IPS-18c (cell line): Measurements from ENCODE around the gene BCKDK.
A peak's percentile ranks its signal among the peaks of the same experiment; 100 is the strongest.

Experiments used
- H3K4me3 ChIP-seq: 2 replicates; pipeline ENCODE4 v1.7.0; 2013; ENCODE audit warnings: low read depth, mild to moderate bottlenecking, low read length, moderate library complexity; ENCODE audit not compliant: insufficient read depth
- H3K9me3 ChIP-seq: one replicate; pipeline ENCODE4 v1.6.1; 2013; ENCODE audit warnings: mild to moderate bottlenecking, low read length, moderate library complexity; ENCODE audit not compliant: control insufficient read depth, insufficient read depth

Gene BCKDK

DNA sequence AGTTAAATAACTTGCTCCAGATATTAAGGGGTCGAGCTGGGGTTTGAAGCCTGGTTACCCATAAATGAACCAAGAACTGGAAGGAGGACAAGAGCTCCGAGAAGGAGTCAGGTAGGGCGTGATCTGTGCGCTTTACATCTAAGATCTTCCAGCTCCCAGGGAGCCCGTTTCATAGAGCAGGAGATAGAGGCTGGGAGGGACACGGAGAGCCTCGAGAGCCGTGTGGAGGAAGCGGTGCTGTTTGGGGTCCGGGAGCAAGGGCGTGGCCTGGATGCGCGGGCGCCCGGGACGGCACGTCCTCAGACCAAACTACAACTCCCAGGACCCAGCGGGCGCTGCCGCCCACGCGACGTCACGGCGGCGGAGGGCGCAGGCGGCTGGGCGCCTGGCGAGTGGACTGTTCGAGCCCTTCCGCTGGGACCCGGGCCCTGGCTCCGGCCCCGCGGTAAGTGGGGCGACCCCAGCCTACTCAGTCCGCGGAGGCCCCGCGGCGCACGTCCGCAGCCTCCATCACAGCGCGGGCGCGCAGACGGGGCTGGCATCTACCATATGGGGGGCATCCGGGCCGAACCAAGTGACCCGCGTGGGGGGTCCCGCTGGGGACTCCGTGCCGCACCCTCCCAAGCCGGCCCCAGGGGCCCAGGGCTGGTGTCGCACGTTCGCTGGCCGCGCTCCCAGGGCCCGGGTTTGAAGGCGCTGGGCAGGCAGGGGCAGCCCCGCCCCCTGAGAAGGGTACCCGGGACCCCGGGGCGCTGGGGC, at the start of gene BCKDK:
Gene BCKDK, plus strand, starts transcription at position 352 of the 759 bp plus-strand sequence. CDS start 838 bp downstream, outside the sequence.
- Histone ChIP-seq H3K9me3 (no peaks in the 10 kb centered on the region), H3K4me3 (peak within 1 kb of the TSS; percentile 93)

GRCh38 chr16:31061126-31061812, 46.9 kb upstream of the BCKDK start:
- H3K4me3 ChIP-seq = no peak overlapping the region

GRCh38 chr16:31061813-31062440, 46.3 kb upstream of the BCKDK start:
- Histone ChIP-seq H3K4me3 (no peak overlapping the region), H3K9me3 (no peaks in the 10 kb centered on the region)

More at GRCh38 chr16:31061126-31061812, 46.9 kb upstream of the BCKDK start:
- no peaks in the 10 kb centered on the region for H3K9me3 ChIP-seq

DNA sequence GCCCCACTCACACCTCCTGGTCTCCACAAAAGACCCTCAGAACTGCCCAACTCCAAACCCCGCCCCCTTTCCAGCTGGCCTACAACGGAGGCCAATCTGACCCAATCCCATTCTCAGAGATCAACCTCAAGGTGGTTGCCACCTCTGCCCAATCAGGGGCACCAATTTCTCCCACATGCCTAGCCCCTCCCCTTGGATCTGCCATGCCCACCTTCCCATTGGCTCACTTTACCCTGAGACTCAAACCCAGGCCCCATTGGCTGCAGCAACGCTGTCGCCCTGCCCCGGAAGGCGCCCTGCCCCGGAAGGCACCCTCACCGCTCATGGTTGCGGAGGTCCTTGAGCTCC, 44.7 kb upstream of the BCKDK start:
- Histone ChIP-seq H3K9me3 (no peaks in the 10 kb centered on the region), H3K4me3 (no peak overlapping the region)

DNA sequence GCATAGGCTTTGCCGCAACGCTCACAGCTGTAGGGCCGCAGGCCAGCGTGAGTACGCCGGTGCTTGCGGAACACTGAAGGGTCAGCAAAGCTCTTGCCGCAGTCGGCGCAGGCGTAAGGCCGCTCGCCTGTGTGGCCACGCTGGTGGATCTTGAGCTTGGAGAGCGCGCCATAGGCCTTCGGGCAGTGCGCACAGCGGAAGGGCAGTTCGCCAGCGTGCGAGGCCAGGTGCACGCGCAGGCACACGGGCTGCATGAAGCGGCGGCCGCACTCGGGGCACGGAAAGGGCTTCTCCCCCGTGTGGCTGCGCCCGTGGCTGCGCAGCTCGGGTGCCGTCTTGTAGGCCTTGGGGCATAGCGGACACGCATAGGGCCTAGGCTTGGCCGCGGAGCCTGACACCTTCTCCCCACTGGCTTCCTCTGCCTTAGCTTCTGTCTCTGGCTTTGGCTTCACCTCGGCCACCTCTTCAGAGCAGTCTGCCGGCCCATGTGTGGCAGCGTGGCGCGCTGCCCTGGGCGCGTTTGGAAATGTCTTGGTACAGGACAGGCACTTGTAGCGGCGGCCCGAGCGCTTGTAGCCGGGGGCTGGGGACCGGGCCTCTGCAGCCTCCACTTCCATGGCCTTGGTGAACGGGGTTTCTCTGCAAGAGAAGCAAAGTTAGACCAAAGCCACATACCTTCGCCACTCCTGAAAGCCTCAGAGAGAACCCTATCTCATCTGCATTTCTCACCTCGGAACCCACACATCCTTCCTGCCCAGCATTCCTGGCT, 44.2 kb upstream of the BCKDK start:
- Histone ChIP-seq H3K4me3 (no peak overlapping the region), H3K9me3 (no peaks in the 10 kb centered on the region)

- no peak overlapping the region for H3K4me3 ChIP-seq
Observed at GRCh38 chr16:31064882-31065461, 43.2 kb upstream of the BCKDK start.

GRCh38 chr16:31067342-31067741, 40.8 kb upstream of the BCKDK start:
- H3K4me3 ChIP-seq = no peak overlapping the region
- H3K9me3 ChIP-seq = no peaks in the 10 kb centered on the region

More at GRCh38 chr16:31064882-31065461, 43.2 kb upstream of the BCKDK start:
- no peaks in the 10 kb centered on the region for H3K9me3 ChIP-seq

DNA sequence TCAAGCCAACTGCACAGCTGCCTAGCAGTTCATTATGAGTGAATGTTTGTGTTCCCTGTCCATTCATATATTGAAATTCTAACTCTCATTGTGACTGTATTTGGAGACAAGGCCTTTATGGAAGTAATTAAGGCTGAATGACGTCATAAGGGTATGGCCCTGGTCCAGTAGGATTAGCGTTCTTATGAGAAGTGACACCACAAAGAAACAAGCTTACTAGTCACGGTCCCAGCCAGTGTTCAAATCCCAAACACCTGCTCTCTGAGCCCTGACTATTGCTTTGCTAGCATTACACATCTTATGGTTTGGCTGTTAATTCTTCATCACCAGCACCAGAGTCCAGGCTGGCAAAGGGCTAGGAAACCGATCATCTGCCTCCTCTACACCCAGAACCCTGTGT, 36.3 kb upstream of the BCKDK start:
- Histone ChIP-seq H3K9me3 (no peaks in the 10 kb centered on the region), H3K4me3 (peak overlapping the region; percentile 100; the same call in 1 of the 2 replicates)

DNA sequence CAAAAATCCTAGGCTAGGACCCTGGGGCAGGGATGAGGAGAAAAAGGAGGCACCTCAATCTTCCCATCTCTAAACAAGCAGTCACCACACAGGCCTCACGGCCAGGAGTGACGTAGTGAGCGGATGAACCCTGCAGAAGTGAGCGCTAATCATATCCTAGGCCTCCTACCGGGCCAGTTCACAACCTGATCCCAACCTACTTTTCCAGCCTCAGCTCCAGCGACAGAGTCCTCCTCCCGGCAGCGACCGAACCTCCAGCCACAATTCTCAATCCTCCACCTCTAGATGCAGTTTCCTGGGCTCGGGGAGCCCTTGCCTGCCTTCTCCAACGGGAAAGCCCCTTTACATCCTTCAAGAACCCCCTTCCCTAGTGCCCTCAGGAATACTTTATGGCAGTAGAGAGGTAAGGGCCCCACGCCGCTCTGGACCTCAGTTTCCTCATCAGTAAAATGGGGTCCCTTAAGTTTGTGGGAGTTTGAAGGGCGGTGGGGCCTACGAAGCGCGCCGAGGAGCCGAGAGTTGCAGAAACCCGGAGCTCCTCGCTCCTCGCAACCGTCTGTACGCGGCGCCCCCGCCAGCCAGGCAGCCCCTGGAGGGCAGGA, 35.5 kb upstream of the BCKDK start:
- Histone ChIP-seq H3K9me3 (no peaks in the 10 kb centered on the region), H3K4me3 (peak overlapping the region; percentile 100)

DNA sequence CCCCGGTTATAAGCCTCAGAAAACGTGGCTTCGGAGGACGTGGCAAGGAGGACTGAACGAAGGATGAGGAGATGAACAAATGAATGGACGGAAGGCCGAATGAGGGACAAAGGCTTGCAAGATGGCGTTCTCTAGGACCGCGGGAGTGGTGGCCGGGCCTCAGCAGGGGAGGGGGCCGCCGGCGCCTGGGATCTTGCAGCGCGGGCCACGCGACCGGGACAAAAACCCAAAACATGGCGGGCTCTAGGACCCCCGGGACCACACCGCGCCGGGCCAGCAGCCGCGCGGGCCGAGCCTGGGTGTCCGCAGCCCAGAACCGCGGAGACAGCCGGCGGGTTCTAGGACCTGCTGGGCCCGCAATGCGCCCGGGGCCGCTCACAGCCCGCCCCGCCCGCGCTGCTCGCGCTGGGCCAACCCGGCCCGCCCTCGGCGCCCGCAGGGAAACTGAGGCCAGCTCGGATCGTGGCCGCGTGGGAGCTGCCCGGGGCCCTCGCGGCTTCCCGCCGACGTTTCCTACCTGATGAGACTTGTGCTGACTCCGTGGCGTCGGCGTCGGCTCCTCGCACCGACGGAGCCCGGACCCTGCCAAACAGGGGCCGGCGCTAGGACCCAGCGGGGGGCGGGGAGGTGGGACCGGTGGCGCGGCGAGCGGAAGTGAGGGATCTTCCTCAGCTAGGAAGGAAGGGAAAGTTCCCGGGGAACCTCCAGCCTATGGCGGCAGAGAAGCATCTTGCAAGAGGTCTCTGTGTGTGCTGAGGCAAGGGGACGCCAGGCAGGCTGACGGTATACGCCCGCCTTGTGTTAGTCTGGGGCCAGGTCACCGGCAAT, 34.8 kb upstream of the BCKDK start:
- Histone ChIP-seq H3K9me3 (no peaks in the 10 kb centered on the region), H3K4me3 (peak overlapping the region; percentile 100)

GRCh38 chr16:31073970-31074813, 34.0 kb upstream of the BCKDK start, which contains the start of the genes ZNF646 and ZNF668:
Gene ZNF646, plus strand, starts transcription at chr16:31074422. Its CDS starts 1,903 bp downstream, at chr16:31076325.
Gene ZNF668, minus strand, starts transcription at chr16:31074240. Its CDS starts 9,781 bp downstream, at chr16:31064459.
- H3K4me3 ChIP-seq = peak within 1 kb of the TSS; percentile 100
- H3K9me3 ChIP-seq = no peaks in the 10 kb centered on the region

DNA sequence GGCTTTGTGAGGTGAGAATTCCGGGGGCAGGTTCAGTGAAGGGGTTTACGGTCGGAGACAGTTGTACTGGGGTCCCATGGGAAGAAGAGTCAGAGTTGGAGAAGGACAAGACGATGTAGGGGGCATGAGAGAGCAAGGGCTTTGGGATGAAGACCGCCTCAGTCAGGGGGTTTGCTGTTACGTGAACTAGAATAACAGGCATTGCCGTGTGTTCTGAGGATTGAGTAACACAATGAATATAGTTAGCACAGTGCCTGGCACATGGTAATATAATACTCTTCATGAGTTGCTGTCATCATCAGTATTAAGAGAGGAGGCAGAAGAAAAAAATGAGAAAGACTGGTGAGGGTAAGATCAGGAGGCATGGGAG, 33.4 kb upstream of the BCKDK start:
- peak overlapping the region; percentile 100 for H3K4me3 ChIP-seq
- no peaks in the 10 kb centered on the region for H3K9me3 ChIP-seq

DNA sequence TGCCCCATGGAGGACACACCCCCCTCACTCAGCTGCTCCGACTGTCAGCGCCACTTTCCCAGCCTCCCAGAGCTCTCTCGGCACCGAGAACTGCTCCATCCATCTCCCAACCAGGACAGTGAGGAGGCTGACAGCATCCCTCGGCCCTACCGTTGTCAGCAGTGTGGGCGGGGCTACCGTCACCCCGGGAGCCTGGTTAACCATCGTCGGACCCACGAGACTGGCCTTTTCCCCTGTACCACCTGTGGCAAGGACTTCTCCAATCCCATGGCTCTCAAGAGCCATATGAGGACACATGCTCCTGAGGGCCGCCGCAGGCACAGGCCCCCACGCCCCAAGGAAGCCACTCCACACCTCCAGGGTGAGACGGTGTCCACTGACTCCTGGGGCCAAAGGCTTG, 31.9 kb upstream of the BCKDK start:
- Histone ChIP-seq H3K9me3 (no peaks in the 10 kb centered on the region), H3K4me3 (no peak overlapping the region)

- no peak overlapping the region for H3K4me3 ChIP-seq
- no peaks in the 10 kb centered on the region for H3K9me3 ChIP-seq
Observed at GRCh38 chr16:31077024-31077423, 31.2 kb upstream of the BCKDK start.
